ENCODE results near the gene SYT8.
"Not testable (repeated sequence)": the region's sequence is repeated elsewhere in the genome, so short reads cannot be mapped to it uniquely, and the experiment has no call there.

Gene SYT8

DNA sequence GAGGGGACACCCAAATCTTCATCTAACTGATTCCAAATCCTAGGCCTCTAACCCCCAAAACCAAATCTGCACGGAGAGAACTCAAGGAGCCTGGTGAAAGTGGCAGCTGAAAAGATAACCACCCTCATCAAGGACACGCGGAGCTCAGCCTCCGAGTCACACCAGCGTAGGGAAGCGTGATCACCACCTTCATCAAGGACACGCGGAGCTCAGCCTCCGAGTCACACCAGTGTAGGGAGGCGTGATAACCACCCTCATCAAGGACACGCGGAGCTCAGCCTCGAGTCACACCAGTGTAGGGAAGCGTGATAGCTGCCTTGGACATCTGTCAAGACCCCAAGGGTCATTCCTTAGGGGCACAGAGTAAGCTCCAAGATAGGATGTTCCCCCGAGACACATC is 29.3 kb upstream of the SYT8 start:
- Histone ChIP-seq H3K4me1 (no peaks in the 10 kb centered on the region), H3K27ac (no peak overlapping the region), H3K9me3 (ENCODE audit: control insufficient read depth, low read length) (no peaks in the 10 kb centered on the region), H3K4me3 (ENCODE audit: low read depth, low read length) (no peak overlapping the region), H3K79me2 (no peaks in the 10 kb centered on the region), H2AFZ (no peak overlapping the region), H3K27me3 (ENCODE audit: control insufficient read depth, insufficient read depth, low read length) (no peaks in the 10 kb centered on the region), H3K36me3 (ENCODE audit: control insufficient read depth, insufficient read depth, low read length) (no peaks in the 10 kb centered on the region), H3K4me2 (ENCODE audit: low read length) (no peak overlapping the region), H3K9ac (no peak overlapping the region)
- TF ChIP-seq, protein P1, sequence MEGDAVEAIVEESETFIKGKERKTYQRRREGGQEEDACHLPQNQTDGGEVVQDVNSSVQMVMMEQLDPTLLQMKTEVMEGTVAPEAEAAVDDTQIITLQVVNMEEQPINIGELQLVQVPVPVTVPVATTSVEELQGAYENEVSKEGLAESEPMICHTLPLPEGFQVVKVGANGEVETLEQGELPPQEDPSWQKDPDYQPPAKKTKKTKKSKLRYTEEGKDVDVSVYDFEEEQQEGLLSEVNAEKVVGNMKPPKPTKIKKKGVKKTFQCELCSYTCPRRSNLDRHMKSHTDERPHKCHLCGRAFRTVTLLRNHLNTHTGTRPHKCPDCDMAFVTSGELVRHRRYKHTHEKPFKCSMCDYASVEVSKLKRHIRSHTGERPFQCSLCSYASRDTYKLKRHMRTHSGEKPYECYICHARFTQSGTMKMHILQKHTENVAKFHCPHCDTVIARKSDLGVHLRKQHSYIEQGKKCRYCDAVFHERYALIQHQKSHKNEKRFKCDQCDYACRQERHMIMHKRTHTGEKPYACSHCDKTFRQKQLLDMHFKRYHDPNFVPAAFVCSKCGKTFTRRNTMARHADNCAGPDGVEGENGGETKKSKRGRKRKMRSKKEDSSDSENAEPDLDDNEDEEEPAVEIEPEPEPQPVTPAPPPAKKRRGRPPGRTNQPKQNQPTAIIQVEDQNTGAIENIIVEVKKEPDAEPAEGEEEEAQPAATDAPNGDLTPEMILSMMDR (IDR thresholded peaks at IDR 0.05) = no peak

DNA sequence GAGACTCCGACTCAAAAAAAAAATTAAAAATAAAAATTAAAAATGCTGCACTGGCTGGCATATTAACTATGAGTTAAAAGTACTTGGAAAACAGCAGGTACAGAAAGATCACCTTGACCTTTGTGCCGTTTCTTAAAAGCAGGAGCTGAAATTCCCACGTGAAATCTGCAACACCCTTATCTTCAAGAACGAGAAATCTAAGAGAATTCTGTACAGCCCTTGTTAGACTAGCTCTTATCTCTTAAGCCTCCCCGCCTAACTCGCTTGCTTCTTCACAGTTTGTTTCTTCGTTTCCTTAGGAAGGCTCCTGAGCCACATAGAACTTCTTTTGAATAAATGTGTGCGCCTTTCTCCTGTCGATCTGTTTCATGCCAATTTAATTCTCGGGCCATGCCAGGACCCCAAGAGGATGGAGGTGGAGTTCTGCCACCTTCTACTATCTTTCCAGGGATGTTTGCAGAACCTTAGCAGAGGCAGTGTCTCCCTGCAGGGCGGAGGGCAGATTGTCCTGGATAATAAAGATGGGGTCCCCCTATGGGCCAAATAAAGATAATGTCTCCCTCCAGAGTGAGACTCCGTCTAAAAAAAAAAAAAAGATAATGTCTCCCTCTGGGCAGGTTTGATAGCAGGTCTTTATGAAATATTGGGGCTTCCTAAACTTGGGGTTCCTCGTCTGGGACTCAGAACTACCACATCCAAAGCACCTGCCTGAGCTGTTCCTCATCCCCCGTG is 27.4 kb upstream of the SYT8 start:
- Histone ChIP-seq H3K9ac (no peak overlapping the region), H3K9me3 (ENCODE audit: control insufficient read depth, low read length) (no peaks in the 10 kb centered on the region), H3K4me1 (no peaks in the 10 kb centered on the region), H3K36me3 (ENCODE audit: control insufficient read depth, insufficient read depth, low read length) (no peaks in the 10 kb centered on the region), H3K27ac (no peak overlapping the region), H3K4me3 (ENCODE audit: low read depth, low read length) (no peak overlapping the region), H3K79me2 (no peaks in the 10 kb centered on the region), H3K27me3 (ENCODE audit: control insufficient read depth, insufficient read depth, low read length) (no peaks in the 10 kb centered on the region), H3K4me2 (ENCODE audit: low read length) (no peak overlapping the region), H2AFZ (no peak overlapping the region)
- TF ChIP-seq, protein P1 (IDR thresholded peaks at IDR 0.05) = no peak

DNA sequence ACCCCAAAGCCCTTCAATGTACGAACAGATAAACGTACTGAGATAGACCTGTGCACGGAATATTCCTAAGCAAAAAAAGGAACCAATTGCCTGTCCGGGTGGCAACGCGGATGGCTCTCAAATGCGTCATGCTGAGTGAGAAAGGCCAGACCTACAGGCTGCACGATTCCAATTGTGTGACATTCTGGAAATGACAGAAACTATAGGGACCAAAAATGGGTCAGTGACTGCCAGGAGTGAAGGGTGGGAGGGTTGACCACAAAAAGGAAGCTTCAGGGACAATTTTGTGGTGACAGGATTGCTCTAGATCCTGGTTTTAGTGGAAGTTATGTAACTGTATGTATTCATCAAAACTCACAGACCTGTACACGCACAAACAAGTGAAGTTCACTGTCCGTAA is 24.0 kb upstream of the SYT8 start:
- no peak overlapping the region for H3K4me3 ChIP-seq (ENCODE audit: low read depth, low read length)

DNA sequence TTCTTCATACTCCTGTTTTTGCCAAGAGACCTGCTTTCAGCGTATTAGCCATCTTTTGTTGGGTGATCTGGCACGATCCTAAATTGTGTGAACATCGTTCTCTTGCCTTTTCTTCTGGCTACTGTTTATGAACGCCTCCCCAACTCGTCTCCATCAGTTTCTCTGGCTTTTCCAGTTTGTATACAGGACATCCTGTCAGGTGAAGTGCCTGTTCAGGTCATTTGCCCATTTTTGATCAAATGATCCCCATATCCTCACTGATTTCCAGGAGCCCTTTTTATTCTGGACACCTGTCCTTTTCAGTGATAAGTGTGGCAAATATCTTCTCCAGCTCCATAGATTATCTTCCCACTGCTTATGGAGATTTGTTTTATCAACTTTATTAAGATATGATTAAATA is 22.5 kb upstream of the SYT8 start:
- no peak overlapping the region for H3K4me2 ChIP-seq (ENCODE audit: low read length)
- H3K4me3 ChIP-seq (ENCODE audit: low read depth, low read length) = no peak overlapping the region
- H3K4me1 ChIP-seq = no peaks in the 10 kb centered on the region
- no peak overlapping the region for H2AFZ ChIP-seq
- H3K9ac ChIP-seq = no peak overlapping the region
- no peaks in the 10 kb centered on the region for H3K79me2 ChIP-seq
- TF ChIP-seq, protein P1 (IDR thresholded peaks at IDR 0.05) = no peak
- no peak overlapping the region for H3K27ac ChIP-seq
- H3K9me3 ChIP-seq (ENCODE audit: control insufficient read depth, low read length) = no peaks in the 10 kb centered on the region
- no peaks in the 10 kb centered on the region for H3K27me3 ChIP-seq (ENCODE audit: control insufficient read depth, insufficient read depth, low read length)
- no peaks in the 10 kb centered on the region for H3K36me3 ChIP-seq (ENCODE audit: control insufficient read depth, insufficient read depth, low read length)

More for the DNA sequence above, 24.0 kb upstream of the SYT8 start:
- Histone ChIP-seq H3K4me1 (no peaks in the 10 kb centered on the region), H2AFZ (no peak overlapping the region), H3K27me3 (ENCODE audit: control insufficient read depth, insufficient read depth, low read length) (no peaks in the 10 kb centered on the region), H3K9me3 (ENCODE audit: control insufficient read depth, low read length) (no peaks in the 10 kb centered on the region), H3K9ac (no peak overlapping the region), H3K4me2 (ENCODE audit: low read length) (no peak overlapping the region), H3K36me3 (ENCODE audit: control insufficient read depth, insufficient read depth, low read length) (no peaks in the 10 kb centered on the region), H3K79me2 (no peaks in the 10 kb centered on the region), H3K27ac (no peak overlapping the region)
- TF ChIP-seq, protein P1 (IDR thresholded peaks at IDR 0.05) = no peak

DNA sequence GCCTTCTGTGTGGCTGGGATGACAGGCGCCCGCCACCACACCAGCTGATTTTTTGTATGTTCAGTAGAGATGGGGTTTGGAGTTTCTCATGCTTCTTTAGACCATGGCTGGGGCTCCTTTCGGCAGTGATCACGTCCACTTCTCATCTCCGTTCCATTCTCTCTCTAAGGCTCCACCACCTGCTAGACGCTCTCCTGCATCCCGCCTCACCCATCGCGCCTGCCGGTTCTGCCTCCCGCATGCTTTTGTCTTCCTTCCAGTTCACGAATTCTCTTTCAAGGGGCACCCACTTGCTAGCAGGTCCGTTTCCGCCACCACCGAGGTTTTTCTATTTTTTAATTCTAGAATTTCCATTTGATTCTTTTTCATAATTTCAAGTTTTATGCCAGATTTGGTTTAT is 22.0 kb upstream of the SYT8 start:
- TF ChIP-seq, protein P1 (IDR thresholded peaks at IDR 0.05) = no peak
- no peaks in the 10 kb centered on the region for H3K36me3 ChIP-seq (ENCODE audit: control insufficient read depth, insufficient read depth, low read length)
- H2AFZ ChIP-seq = no peak overlapping the region
- no peak overlapping the region for H3K9ac ChIP-seq
- H3K4me2 ChIP-seq (ENCODE audit: low read length) = no peak overlapping the region
- H3K4me1 ChIP-seq = no peaks in the 10 kb centered on the region
- no peaks in the 10 kb centered on the region for H3K79me2 ChIP-seq
- H3K27ac ChIP-seq = no peak overlapping the region
- H3K9me3 ChIP-seq (ENCODE audit: control insufficient read depth, low read length) = no peaks in the 10 kb centered on the region
- no peak overlapping the region for H3K4me3 ChIP-seq (ENCODE audit: low read depth, low read length)
- no peaks in the 10 kb centered on the region for H3K27me3 ChIP-seq (ENCODE audit: control insufficient read depth, insufficient read depth, low read length)

DNA sequence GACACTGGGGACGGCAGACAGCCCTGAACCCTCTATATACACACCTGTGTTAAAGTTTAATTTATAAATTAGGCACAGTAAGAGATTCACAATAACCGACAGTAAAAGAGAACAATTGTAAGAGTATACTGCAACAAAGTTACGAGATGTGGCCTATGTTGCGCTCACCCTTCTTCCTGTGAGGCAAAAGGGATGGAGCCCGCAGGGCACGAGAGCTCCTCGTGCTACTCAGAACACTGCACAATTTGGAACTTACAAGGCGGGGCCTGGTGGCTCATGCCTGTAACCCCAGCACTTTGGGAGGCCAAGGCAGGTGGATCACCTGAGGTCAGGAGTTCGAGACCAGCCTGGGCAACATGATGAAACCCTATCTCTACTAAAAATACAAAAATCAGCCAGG is 21.4 kb upstream of the SYT8 start:
- not testable (repeated sequence) for H3K27ac ChIP-seq, H3K4me1 ChIP-seq

More for the DNA sequence above, 21.4 kb upstream of the SYT8 start:
- H3K27me3 ChIP-seq (ENCODE audit: control insufficient read depth, insufficient read depth, low read length); H3K9ac ChIP-seq; H3K4me2 ChIP-seq (ENCODE audit: low read length); H3K9me3 ChIP-seq (ENCODE audit: control insufficient read depth, low read length); H3K79me2 ChIP-seq; H3K4me3 ChIP-seq (ENCODE audit: low read depth, low read length); H2AFZ ChIP-seq; H3K36me3 ChIP-seq (ENCODE audit: control insufficient read depth, insufficient read depth, low read length): not testable (repeated sequence)
